ENCODE measurements around the gene FOXP4.

The FOXP4 gene

DNA sequence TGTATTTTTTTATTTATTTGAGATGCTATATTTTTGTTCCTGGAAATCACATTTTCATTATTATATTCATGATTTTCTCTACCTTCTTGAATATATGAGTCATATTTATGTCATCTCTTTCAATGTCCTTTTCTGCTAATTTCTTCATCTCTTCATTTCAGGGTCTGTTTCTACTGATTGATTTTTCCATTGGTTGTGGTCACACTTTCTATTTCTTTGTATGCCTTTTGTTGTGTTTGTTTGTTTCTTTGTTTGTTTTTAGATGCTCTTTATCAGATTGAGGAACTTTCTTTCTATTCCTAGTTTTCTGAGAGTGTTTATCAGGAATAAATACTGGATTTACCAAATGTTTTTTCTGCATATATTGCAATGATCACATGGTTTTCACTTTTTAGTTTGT lies 75.2 kb downstream of the FOXP4 start:
- H3K36me3 ChIP-seq (ENCODE audit: control insufficient read depth, insufficient read depth, low read length) = no peaks in the 10 kb centered on the region
- peaks cover 10% of the 10 kb centered on the region for H3K9me3 ChIP-seq (ENCODE audit: control insufficient read depth, low read length)
- H3K27ac ChIP-seq (ENCODE audit: low read depth, low read length, severe bottlenecking) = no peak overlapping the region
- H3K4me1 ChIP-seq (ENCODE audit: control insufficient read depth, insufficient read depth, low read length, poor library complexity, severe bottlenecking) = peaks cover 5% of the 10 kb centered on the region
- no peak overlapping the region for H3K4me3 ChIP-seq (ENCODE audit: extremely low read depth, insufficient read depth, low read length, poor library complexity, severe bottlenecking)

DNA sequence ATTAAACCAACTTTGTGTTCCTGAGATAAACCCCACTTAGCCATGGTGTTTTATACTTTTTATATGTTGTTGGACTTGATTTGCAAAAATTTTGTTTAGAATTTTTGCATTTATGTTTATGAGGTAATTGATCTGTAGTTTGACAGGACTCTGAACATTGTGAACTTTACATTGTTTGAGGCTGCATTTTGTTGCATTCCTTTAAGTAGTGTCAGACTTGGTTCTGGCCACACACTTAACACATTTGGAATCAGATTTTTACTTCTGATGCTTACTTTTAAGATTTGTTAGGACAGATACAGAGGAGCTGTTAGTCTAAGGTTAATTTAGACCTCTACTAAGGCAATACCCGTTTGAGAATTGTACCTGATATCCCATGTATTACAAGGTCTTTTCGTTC lies 75.6 kb downstream of the FOXP4 start:
- peak overlapping the region; percentile 67 for H3K27ac ChIP-seq (ENCODE audit: low read depth, low read length, severe bottlenecking)
- 48 to 74% methylated on average over 2 of the region's 2 CpGs for WGBS, 2 experiments (ENCODE audit: insufficient coverage in 2 of 2)

DNA sequence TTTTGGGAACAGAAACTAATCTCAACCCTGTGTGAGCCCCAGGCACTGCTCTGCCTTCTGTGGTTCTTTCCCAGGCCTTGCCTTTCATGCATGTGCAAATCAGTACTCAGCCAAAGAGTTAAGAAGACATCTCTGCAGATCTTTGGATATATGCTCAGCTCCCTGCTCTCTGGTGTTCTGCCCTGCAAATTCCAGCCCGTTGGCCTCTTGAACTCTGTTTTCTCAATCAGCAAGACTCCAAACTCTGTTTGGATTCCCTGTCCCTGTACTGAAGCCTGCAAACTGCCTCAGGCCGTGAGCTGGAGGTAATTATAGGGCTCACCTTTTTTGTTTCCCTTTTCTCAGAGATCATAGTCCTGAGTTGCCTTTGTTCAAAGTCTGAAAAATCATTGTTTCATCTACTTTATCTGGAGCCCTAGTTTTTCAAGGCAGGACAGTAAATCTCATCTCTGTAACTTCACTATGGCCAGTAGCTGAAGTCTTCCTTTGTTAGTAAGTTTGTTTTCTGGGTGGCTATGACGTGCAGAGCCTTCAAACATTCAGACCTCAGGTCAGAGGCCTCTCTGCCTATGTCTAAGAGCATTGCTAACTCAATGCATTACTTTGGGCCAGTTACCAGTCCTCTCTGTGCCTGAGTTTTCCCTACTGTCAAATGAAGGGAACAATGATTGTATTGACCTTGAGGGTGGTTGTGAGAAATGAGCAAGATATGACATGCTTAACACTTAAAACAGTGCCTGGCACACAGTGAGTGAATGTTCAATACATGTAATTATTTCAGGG lies 76.2 kb downstream of the FOXP4 start:
- WGBS, 2 experiments (ENCODE audit: insufficient coverage in 2 of 2) = 58 to 63% methylated on average over 3 of the region's 3 CpGs
- peak overlapping the region; percentile 67 for H3K27ac ChIP-seq (ENCODE audit: low read depth, low read length, severe bottlenecking)
- no peak overlapping the region for H3K4me3 ChIP-seq (ENCODE audit: extremely low read depth, insufficient read depth, low read length, poor library complexity, severe bottlenecking)

More for the DNA sequence above, 75.6 kb downstream of the FOXP4 start:
- Histone ChIP-seq H3K4me1 (ENCODE audit: control insufficient read depth, insufficient read depth, low read length, poor library complexity, severe bottlenecking) (peaks cover 5% of the 10 kb centered on the region), H3K36me3 (ENCODE audit: control insufficient read depth, insufficient read depth, low read length) (no peaks in the 10 kb centered on the region), H3K9me3 (ENCODE audit: control insufficient read depth, low read length) (peaks cover 10% of the 10 kb centered on the region), H3K4me3 (ENCODE audit: extremely low read depth, insufficient read depth, low read length, poor library complexity, severe bottlenecking) (no peak overlapping the region)

DNA sequence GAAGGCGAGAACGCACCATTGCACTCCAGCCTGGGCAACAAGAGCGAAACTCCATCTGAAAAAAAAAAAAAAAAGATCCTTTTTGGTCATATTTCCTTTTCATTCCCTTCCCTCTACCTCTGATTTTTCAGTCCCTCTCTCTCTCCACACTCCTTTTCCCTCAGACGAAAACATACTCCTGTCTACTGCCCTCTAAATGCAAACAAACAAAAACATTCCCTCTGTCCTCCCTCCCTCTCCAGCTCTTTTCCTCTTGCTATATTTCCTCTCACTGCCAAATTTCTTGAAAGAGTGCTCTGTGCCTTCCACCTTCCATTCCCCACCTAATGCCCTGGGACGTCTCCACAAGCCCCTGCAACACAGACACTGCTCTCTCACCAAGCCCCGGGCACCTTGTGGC lies 77.1 kb downstream of the FOXP4 start:
- WGBS, 2 experiments (ENCODE audit: insufficient coverage in 2 of 2) = 92 to 93% methylated on average over 6 of the region's 6 CpGs
- H3K4me3 ChIP-seq (ENCODE audit: extremely low read depth, insufficient read depth, low read length, poor library complexity, severe bottlenecking) = no peak overlapping the region
- H3K27ac ChIP-seq (ENCODE audit: low read depth, low read length, severe bottlenecking) = no peak overlapping the region
- peaks cover 10% of the 10 kb centered on the region for H3K9me3 ChIP-seq (ENCODE audit: control insufficient read depth, low read length)
- H3K4me1 ChIP-seq (ENCODE audit: control insufficient read depth, insufficient read depth, low read length, poor library complexity, severe bottlenecking) = peaks cover 5% of the 10 kb centered on the region
- no peaks in the 10 kb centered on the region for H3K36me3 ChIP-seq (ENCODE audit: control insufficient read depth, insufficient read depth, low read length)

More for the DNA sequence above, 76.2 kb downstream of the FOXP4 start:
- Histone ChIP-seq H3K36me3 (ENCODE audit: control insufficient read depth, insufficient read depth, low read length) (no peaks in the 10 kb centered on the region), H3K4me1 (ENCODE audit: control insufficient read depth, insufficient read depth, low read length, poor library complexity, severe bottlenecking) (peaks cover 5% of the 10 kb centered on the region), H3K9me3 (ENCODE audit: control insufficient read depth, low read length) (peaks cover 10% of the 10 kb centered on the region)

DNA sequence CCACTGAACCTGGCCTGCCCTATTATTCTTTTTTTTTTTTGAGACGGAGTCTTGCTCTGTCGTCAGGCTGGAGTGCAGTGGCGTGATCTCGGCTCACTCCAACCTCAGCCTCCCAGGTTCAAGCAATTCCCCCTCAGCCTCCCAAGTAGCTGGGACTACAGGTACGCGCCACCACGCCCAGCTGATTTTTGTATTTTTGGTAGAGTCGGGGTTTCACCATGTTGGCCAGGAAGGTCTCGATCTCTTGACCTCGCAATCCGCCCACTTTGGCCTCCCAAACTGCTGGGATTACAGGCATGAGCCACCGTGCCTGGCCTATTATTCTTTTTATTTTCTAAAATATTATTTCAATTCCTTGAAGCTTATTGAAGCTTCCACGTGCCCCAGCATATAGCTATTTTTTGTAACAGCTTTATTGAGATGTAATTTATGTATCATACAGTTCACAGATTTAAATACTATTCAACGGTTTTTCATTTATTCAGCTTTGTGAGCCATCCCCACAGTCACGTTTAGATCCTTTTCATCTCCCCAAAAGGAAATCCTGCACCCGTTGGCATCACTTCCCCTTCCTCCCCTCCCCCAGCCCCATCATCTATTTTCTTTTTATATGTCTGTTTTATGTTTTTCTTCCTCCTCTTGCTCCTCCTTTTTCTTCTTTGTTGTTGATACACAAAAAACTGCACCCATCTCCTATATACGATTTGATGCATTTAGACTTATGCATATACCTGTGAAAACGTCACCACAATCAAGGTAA lies 78.6 kb downstream of the FOXP4 start:
- Histone ChIP-seq H3K36me3 (ENCODE audit: control insufficient read depth, insufficient read depth, low read length) (no peaks in the 10 kb centered on the region), H3K4me3 (ENCODE audit: extremely low read depth, insufficient read depth, low read length, poor library complexity, severe bottlenecking) (no peak overlapping the region), H3K4me1 (ENCODE audit: control insufficient read depth, insufficient read depth, low read length, poor library complexity, severe bottlenecking) (peaks cover 5% of the 10 kb centered on the region), H3K9me3 (ENCODE audit: control insufficient read depth, low read length) (peaks cover 10% of the 10 kb centered on the region), H3K27ac (ENCODE audit: low read depth, low read length, severe bottlenecking) (no peak overlapping the region)
- WGBS, 2 experiments (ENCODE audit: insufficient coverage in 2 of 2) = 90 to 94% methylated on average over 10 to 11 of the region's 18 CpGs

DNA sequence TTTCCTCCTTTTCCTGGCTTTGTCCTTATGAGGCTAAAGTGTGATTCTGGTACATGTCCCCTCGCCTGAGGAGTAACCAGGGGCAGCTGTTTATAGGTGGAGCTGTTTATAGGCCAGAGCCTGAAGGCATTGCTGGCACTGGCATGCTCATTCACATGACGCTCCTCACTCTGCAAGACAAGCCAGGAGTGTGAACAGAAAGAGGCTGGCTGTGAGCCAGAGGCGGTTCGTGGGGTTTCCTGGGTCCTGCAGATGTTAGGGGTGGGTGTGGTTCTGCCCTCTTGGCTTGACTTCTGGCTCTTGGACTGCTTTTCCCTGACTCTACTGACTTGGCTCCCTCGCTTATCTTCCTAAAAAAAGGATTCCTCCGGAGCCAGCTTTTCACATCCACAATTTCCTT lies 79.3 kb downstream of the FOXP4 start:
- Histone ChIP-seq H3K9me3 (ENCODE audit: control insufficient read depth, low read length) (peaks cover 6% of the 10 kb centered on the region), H3K36me3 (ENCODE audit: control insufficient read depth, insufficient read depth, low read length) (no peaks in the 10 kb centered on the region), H3K27ac (ENCODE audit: low read depth, low read length, severe bottlenecking) (no peak overlapping the region), H3K4me1 (ENCODE audit: control insufficient read depth, insufficient read depth, low read length, poor library complexity, severe bottlenecking) (peaks cover 5% of the 10 kb centered on the region), H3K4me3 (ENCODE audit: extremely low read depth, insufficient read depth, low read length, poor library complexity, severe bottlenecking) (no peak overlapping the region)
- 55 to 59% methylated on average over 4 to 5 of the region's 6 CpGs for WGBS, 2 experiments (ENCODE audit: insufficient coverage in 2 of 2)

DNA sequence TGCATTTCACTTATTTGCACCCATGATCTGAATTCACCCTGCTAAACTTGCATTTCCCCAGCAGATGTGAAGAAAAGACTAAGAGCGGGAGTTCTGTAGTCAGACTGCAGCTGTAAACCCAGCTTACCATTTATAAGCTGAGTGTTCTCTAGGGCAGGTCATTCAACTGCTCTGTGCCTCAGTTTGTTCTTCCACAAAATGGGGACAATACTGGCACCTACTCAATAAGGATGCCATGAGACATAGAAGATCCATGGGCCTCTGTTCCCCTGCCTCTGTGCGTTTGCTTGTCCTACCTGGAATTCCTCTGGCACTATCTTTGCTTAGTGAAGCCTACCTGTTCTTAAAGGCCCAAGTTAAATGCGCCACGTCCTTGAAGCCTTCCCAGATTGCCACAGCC lies 79.8 kb downstream of the FOXP4 start:
- peaks cover under 1% of the 10 kb centered on the region for H3K9me3 ChIP-seq (ENCODE audit: control insufficient read depth, low read length)
- H3K4me3 ChIP-seq (ENCODE audit: extremely low read depth, insufficient read depth, low read length, poor library complexity, severe bottlenecking) = no peak overlapping the region
- no peak overlapping the region for H3K27ac ChIP-seq (ENCODE audit: low read depth, low read length, severe bottlenecking)
- H3K36me3 ChIP-seq (ENCODE audit: control insufficient read depth, insufficient read depth, low read length) = no peaks in the 10 kb centered on the region
- WGBS, 2 experiments (ENCODE audit: insufficient coverage in 2 of 2) = 93 to 100% methylated on average over 4 of the region's 4 CpGs
- peaks cover 5% of the 10 kb centered on the region for H3K4me1 ChIP-seq (ENCODE audit: control insufficient read depth, insufficient read depth, low read length, poor library complexity, severe bottlenecking)

DNA sequence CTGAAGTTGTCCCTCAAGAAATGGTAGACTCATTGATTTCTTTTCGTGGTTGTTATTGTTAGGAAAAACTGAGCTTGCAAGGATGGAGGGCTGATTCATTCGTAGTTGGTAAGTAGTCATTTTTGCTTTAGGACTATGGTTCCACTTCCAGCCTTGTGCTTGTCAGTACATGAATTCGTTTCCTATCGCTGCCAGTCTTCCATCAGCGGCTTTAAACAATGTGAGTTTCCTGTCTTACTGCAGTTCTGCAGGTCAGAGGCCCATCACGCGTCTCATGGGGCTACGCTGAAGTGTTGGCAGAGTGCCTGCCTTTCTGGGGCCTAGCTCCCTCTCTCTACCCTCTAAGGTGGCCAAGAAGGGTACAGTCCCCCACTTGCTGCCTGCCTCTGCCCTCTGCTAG lies 80.7 kb downstream of the FOXP4 start:
- Histone ChIP-seq H3K27ac (ENCODE audit: low read depth, low read length, severe bottlenecking) (no peak overlapping the region), H3K36me3 (ENCODE audit: control insufficient read depth, insufficient read depth, low read length) (no peaks in the 10 kb centered on the region), H3K4me1 (ENCODE audit: control insufficient read depth, insufficient read depth, low read length, poor library complexity, severe bottlenecking) (peaks cover 5% of the 10 kb centered on the region), H3K9me3 (ENCODE audit: control insufficient read depth, low read length) (no peaks in the 10 kb centered on the region), H3K4me3 (ENCODE audit: extremely low read depth, insufficient read depth, low read length, poor library complexity, severe bottlenecking) (no peak overlapping the region)
- WGBS, 2 experiments (ENCODE audit: insufficient coverage in 2 of 2) = 91 to 93% methylated on average over 8 of the region's 8 CpGs

DNA sequence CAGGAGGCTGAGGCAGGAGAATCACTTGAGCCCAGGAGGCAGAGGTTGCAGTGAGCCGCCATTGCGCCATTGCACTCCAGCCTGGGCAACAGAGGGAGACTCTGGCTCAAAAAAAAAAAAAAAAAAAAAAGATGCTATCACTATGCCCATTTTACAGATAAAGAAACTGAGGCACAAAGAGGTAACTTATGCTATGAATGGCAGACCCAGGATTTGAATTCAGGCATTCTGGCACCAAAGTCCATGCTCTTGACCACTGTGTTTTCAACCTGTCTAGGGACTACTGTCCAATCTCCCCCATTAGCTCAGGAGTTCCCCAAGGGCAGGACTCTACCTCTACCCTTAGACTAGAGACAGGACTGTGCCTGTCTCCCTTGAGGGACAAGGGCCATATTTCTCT lies 82.9 kb downstream of the FOXP4 start:
- Histone ChIP-seq H3K9me3 (ENCODE audit: control insufficient read depth, low read length) (no peaks in the 10 kb centered on the region), H3K4me1 (ENCODE audit: control insufficient read depth, insufficient read depth, low read length, poor library complexity, severe bottlenecking) (peaks cover 3% of the 10 kb centered on the region), H3K4me3 (ENCODE audit: extremely low read depth, insufficient read depth, low read length, poor library complexity, severe bottlenecking) (no peak overlapping the region), H3K27ac (ENCODE audit: low read depth, low read length, severe bottlenecking) (no peak overlapping the region), H3K36me3 (ENCODE audit: control insufficient read depth, insufficient read depth, low read length) (no peaks in the 10 kb centered on the region)
- WGBS, 2 experiments (ENCODE audit: insufficient coverage in 2 of 2) = no CpG with 5 or more reads among the region's 2 CpGs

DNA sequence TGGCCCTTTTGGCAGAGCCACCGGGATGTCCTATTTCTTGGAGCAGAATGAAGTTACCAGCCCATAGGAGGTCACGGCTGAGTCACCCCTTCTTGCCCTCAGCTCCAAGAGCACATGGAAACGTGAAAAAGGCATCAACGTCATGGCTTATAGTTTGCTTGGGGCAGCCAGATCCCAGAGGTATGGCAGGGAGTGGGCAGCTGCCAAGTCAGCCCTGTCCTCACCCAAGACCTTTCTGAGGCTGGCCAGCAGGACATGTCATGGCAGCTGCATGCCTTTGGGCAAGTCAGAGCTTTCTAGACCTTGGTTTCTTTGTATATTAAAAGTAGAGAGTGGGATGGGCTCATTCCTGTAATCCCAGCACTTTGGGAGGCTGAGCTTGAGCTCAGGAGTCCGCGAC lies 83.9 kb downstream of the FOXP4 start:
- 93 to 100% methylated on average over 4 of the region's 6 CpGs for WGBS, 2 experiments (ENCODE audit: insufficient coverage in 2 of 2)

DNA sequence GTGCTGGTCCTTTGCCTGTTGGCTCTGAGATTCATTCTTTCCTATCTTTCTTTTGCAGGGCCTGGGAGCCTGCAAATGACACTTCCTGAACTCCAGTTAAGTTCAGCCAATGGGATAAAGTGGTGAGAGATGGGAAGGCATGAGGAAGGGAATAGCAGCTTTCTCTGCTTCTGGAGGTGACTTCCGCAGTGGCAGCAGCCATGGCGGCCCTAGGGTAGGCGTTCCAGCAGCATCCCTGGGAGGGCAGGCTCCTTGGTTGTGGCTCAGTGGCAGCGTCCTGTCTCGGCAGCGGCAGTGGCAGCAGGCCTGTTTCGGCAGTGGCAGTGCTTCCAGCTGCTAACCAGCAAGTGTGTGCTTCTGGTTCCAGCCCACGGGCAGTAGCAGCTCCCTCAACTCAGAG lies 84.8 kb downstream of the FOXP4 start:
- Histone ChIP-seq H3K36me3 (ENCODE audit: control insufficient read depth, insufficient read depth, low read length) (no peaks in the 10 kb centered on the region), H3K9me3 (ENCODE audit: control insufficient read depth, low read length) (no peaks in the 10 kb centered on the region), H3K27ac (ENCODE audit: low read depth, low read length, severe bottlenecking) (no peak overlapping the region), H3K4me3 (ENCODE audit: extremely low read depth, insufficient read depth, low read length, poor library complexity, severe bottlenecking) (no peak overlapping the region), H3K4me1 (ENCODE audit: control insufficient read depth, insufficient read depth, low read length, poor library complexity, severe bottlenecking) (peaks cover 17% of the 10 kb centered on the region)
- 79 to 81% methylated on average over 8 of the region's 8 CpGs for WGBS, 2 experiments (ENCODE audit: insufficient coverage in 2 of 2)

More for the DNA sequence above, 83.9 kb downstream of the FOXP4 start:
- H3K9me3 ChIP-seq (ENCODE audit: control insufficient read depth, low read length) = no peaks in the 10 kb centered on the region
- no peaks in the 10 kb centered on the region for H3K36me3 ChIP-seq (ENCODE audit: control insufficient read depth, insufficient read depth, low read length)
- peaks cover 12% of the 10 kb centered on the region for H3K4me1 ChIP-seq (ENCODE audit: control insufficient read depth, insufficient read depth, low read length, poor library complexity, severe bottlenecking)
- H3K27ac ChIP-seq (ENCODE audit: low read depth, low read length, severe bottlenecking) = no peak overlapping the region
- no peak overlapping the region for H3K4me3 ChIP-seq (ENCODE audit: extremely low read depth, insufficient read depth, low read length, poor library complexity, severe bottlenecking)
